NCI-H82 (cell line): Measurements from ENCODE around the gene RSPO4.
"Not testable (repeated sequence)": the region's sequence is repeated elsewhere in the genome, so short reads cannot be mapped to it uniquely, and the experiment has no call there.

Source experiments
- DNase-seq: peaks from one replicate; lab custom pipeline; 2025; lab: John Stamatoyannopoulos, UW

The RSPO4 gene

DNA sequence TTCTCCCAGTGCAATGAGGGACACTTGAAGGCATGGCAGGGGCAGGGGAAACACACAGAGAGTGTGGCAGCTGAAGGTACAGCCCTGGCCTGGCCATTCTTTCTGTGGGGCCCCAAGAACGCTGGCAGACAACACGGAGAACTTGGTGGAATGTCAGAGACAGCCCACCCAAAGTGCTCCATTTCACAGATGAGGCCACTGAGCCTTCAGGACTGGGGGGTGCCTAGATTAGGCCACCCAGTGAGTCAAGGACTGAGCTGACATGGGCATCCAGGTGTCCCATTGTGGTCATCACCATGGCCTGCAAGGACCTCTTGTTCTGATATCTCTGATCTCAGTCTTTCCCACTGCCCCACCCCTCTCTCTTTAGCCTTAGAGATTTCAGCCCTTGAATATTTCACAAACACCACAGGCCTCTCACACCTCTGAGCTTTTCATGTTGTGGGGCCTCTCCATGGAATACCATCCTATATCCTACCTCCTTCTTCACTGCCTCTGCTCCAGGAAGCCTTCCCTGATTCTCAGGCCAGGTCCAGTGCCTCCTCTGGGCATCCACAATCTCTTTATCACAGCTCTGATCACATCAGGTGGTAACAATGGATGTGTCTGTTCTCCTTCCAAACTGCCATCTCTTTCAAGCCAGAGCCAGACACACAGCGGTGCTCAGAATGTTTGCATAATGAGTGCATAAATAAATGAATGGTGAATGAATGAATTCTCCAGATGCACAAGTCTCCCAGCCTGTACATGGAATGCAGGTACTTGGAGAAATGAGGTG lies 2.0 kb upstream of the RSPO4 start:
- DNase-seq: no peak

DNA sequence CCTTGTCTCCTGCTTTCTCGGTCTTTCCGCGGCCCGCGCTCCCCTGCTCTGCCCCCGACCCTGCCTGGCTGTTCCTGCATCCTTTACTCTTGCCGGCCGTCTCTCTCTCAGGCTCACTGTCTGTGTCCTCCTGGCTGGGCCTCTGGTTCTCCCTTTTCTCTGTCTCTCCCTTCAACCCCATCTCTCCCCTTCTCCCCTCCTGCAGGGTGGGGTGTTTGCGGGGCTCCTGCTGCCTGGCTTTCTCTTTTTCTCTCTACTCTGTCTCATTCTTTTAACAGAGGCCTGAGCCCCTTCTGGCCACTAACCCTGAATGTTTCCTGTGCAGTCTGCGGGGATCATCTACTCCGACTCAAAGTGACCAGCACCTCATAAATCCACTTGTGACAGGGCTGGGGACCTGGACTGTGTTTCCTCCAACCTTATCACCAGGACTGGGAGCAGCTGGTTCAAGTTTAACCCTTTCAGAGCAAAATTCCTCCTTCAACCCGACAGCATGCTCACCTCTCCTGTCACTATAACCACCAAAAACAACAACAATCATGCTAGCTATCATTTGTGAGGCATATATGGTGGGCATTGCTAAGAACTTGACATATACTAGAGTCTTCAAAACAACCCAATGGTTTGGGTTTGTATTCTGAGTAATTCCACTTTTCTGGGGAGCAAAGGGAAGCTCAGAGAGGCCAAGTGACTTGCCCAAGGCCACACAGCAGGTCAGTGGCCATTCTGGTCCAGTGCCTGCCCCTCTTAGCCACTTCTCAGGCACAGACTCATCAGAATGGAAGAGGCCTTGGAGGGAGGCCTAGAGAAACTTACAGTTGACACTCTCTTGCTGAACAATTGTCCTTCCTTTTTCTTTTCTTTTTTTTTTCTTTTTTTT lies 811 bp upstream of the RSPO4 start:
- DNase-seq: no peak

DNA sequence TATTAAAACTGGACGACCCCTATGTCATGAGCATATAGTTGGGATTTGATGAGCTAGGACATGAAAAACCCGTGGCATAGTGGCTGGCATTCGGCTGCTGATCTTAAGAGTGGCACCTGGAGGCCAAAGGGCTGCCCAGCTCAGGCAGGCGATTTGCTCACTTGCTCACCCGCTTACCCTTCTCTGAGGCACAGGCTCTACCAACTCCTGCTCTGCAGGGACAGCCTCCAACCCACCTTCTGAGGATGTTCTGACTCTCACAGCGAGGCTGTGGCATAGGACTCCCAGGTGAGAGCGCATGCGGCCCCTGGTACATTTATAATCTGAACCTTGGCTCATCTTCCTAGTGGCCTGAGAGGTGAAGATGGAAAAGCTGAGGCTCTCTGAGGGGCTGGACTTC lies 995 bp downstream of the RSPO4 start:
- no peak for DNase-seq

DNA sequence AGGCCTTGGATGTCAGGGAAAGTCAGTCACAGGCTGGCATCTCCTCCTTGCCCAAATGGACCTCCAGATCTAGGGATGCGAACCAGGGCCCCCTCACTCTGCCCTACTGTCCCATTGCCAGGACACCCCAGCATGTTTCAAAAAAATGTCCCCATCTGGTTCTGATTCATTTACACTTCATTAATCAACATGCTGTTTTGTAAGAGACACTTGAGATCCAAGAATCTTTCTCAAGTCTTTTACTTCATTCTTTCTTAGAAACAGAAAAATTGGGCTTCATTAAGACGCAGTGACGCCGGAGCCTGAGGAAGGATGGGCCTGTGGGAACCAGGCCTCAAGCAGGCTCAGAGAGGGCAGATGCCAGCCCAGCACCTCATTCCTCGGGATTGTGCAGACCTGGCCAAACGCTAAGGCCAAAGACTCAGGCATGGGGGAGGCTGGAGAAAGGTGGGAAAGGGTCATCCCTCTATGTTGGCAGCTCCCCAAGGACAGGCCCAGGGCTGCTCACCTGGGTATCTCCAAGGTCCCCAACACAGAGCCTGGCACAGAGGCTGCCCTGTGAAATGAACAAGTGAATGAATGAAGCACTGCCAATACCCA lies 3.8 kb downstream of the RSPO4 start:
- no peak for DNase-seq

DNA sequence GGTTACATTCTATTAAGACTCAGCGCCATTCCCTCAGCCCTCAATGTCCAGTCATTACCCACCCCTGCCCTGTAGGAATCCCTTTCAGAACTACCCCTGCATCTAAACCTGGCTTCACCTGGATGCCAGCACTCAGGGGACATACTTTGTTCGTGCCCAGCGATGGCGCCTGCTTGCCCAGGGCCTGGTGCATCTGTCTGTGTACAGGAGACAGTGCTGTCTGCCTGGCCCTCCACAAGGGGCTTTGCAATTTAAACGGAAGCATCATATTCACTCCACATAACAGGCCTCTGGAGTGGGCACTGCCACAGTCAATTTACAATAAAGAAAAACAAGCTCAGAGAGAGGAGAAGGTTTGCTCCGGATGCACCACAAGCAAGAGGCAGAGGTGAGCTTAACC lies 4.6 kb downstream of the RSPO4 start:
- no peak for DNase-seq

DNA sequence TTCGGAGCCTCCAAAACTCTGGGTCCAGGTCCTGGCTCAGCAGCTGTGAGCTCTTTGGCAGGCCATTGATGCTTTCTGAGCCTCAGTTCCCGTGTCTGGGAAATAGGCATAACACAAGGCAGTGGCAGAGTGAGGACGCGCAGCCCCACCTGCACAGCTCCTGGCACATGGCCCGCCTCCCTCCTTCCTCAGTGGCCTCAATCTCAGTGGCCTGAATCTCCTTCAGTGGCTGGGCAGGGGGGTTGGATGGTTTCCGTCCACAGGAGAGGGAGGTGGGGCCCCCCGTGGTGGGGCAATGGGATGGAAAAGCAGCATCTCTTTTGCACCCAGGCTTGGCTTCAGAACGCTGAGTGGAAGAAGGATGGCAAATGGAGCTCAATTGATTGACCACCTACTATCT lies 5.1 kb downstream of the RSPO4 start:
- no peak for DNase-seq

DNA sequence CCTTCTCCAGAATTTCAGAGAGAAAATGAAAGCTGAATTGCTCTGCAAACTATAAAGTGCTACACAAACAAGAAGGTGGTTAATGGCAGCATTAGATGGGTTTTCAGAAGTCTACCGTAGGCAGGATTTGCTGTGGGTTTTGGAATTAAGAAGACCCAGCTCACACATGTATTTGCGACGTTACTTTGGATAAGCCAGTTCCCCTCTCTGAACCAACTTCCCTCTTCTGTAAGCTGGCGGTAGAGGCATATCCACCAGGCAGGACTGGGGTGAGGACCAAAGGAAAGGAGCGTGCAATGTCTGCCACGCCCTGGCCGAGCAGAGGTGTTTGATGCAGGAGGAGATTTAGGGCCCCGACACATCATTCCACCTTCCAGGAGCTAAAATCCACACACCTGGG lies 6.9 kb downstream of the RSPO4 start:
- no peak for DNase-seq

DNA sequence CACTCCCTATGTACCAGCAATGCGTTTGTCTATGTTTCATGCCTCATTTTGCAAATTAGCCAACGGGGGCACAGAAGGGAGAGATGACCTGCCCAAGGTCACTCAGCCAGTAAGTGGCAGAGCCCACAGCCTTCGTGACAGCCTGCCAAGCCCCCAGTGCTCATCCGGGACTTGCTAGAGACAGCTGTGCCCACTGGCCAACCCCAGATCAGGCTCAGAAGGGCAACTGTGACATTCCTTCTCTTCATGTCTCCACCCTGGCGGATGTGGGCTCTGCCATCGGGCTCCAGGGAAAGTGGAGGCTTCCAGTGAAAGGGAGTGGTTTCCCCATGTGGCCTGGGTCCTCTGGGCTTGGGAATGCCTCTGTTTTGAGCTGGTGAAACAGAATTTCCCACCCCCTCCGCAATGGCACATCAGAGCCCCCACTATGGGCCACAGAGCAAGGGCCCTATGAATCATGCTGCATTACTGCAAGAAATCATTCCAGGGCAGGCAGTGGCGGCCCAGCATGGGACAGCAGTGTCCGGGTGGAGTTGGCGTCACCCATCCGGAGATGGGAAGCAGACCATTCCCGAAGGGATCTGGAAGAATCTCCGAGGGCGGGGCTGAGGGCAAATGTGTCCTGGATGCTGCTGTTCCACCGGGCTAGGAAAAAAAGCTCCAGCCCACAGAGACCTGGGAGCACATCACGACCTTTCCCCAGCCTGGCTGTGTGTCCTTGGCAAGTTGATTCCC lies 9.1 kb downstream of the RSPO4 start:
- DNase-seq: no peak

DNA sequence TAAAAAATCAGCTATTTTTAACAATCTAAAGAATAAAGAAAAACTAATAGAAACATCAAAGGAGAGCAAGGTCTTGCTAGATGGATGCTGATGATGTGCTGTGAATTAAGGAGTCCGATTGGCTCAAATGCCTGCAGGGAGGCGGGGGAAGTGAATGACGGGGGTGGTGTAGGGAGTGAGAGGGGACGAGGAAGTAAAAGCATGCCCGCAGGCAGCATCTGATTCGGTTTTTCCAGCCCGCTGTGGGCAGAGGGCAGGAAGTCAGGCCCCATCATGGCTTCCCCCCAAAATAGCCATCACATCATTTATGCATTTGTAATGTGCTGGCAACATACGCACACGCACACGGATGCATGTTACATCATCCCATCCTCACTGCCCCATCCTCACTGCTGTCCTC lies 10.3 kb downstream of the RSPO4 start:
- DNase-seq: peak; percentile 9

DNA sequence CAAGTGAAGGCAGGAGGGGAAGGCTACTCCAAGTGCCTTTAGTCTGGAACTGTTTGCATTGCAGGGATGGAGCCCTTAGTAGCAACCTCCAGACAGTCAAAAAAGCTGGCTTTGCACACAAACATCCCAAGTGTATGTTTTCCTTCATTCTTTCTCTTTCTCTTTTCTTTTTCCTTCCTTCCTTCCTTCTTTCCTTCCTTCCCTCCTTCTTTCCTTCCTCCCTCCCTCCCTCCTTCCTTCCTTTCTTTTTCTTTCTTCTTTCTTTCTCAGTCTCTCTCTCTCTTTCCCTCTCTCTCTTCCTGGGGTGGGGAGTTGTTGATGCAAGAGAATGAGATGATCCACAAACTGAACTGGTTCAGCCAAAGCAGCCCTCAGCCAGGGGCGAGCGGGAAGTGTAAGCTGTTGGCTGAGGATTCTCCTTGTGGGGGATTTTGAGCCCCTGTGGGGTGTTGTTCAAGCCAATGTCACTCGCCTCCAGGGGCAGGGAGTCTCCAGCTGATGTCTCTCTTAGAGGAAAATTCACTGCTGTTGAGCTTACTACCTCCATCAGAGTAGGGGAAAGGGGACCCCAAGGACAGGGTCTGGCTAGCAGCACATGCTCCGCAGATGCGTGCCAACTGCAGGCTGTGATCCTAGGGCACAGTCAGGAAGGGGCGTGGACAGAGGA lies 11.7 kb downstream of the RSPO4 start:
- DNase-seq: no peak

DNA sequence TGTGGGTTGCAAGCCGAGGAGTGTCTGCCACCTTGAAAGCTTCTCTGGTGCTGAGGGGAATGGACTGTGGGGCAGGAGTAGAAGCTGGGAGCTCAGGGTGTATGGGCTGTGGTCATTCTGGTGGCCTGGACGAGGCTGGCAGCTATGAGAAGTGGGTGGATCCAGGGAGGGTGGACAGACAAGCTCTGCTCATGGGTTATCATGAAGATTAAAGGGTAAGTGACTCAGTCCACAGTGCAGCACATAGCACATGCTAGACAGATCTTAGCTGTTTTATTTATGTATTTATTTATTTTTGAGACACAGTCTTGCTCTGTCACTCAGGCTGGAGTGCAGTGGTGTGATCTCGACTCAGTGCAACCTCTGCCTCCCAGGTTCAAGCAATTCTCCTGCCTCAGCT lies 13.8 kb downstream of the RSPO4 start:
- DNase-seq: no peak

DNA sequence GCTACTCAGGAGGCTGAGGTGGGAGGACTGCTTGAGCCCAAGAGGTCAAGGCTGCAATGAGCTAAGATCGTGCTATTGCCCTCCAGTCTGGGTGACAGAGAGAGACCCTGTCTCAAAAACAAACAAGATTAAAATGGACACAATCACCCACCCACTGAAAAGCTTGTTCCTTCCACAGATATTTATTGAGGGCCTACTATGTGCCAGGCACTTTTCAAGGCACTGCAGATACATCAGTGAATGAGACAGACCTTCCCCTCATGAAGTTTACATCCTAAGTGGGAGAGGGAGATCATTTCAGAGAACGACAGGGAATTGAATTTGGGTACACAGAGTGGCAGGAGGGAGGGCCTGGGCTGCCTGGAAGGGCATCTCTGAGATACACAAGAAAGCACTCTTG lies 14.4 kb downstream of the RSPO4 start:
- DNase-seq: no peak

DNA sequence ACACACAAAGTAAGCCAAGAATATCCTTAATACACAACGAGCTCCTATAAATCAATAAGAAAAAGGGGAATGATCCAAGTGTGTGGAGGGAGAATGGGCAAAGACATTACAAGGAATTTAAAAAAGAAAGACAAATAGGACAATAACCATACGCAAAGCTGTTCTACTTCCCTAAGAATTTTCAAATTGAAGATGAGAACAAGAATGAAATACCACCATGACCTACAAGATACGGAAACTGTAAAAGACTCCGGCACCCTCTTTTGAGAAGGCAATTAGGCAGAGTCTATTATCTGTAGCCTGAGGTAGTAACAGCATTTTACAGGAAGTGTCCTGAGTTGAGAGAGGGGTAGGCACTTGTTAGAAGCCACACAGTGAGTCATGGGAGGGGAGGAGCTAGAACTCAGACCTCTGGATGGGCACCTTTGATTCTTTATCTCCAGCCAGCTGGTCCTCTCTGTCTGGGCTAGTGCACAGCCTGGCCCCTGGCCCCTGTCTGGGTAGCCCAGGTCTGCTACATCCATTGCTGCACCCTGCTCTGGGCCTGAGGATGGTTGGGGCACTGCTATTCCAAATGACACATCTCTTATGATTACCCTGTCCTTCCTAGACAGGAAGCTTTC lies 15.3 kb downstream of the RSPO4 start:
- DNase-seq: no peak

DNA sequence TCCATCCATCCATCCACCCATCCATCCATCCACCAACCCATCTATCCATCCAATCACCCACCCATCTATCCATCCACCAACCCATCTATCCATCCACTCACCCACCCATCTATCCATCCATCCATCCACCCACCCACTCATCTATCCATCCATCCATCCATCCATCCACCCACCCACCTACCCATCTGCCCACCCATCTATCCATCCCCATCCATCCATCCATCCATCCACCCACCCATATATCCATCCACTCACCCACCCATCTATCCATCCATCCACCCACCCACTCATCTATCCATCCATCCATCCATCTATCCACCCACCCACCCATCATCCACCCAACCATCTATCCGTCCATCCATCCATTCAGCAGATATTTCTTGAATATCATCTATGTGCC lies 17.1 kb downstream of the RSPO4 start:
- DNase-seq: not testable (repeated sequence)

DNA sequence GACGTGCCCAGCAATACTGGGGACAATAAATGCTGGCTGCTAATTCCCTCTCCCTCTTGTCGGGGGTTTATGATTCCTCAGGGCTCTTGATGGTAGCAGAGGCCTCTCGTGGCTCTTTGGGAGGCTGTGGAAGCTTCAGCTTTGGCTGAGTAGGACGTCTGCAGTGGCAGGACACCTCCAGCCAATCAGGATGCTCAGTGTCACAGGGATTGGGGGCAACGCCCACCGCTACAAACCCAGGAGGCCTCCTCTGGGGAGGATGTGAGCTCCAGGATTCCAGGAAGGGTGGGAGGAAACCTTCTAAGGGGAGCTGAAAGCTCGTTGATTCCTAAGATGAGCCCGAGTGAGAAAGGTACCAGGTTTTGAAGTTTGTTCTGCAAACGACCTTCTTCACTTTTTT lies 19.4 kb downstream of the RSPO4 start:
- DNase-seq: peak; percentile 7

DNA sequence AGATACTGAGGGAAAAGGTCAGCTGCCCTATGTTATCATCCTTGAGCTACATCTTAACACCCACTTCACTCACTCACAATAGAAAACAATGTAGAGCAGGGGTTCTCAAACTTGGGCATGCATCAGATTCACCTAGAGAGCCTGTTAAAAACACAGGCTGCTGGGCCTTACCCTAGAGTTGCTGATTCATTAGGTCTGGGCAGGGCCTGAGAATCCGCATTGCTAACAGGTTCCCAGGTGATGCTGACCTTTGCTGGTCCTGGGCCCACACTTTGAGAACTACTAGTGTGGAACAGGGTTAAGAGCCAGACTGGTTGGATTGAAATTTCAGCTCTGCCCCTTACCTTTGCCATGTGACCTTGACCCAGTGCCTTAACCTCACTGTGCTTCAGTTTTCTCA lies 25.1 kb downstream of the RSPO4 start:
- DNase-seq: no peak

DNA sequence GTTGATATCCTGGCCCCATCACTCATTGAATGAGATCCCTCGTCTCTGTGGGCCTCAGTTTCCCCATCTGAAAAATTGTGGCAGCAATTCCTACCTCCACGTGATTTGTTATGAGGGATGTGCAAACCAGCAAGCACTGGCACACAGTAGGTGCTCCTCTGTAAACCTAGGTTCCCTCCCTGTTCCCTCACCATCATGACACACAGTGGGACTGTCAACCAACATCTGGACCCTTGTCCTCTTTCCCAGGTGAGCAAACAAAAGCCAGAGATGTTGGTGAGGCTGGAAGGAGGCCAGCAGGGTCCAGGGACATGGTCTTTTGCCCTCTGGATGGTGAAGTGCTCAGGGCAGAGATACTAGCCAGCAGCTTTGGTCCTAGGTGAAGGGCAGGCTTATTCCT lies 26.1 kb downstream of the RSPO4 start:
- DNase-seq: no peak

DNA sequence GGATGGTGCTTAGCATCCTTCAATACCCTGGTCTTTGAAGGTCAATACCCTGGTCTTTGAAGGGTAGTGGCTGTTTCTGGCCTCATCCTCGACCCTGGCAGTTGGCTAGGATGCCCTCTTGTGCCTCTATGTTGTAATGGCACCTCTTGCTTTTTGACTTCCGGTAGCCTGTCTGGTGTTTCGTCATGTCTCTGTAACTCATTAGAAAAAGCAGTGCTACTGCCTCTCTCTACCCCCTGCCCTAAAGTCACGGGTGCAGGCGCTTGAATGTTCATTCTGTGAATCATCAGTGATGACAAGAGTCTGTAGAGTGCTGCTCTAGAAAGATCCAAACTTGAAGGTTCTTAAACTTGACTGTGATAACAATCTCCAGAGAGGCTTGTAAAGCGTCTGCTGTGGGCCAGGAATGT lies 28.3 kb downstream of the RSPO4 start:
- DNase-seq: peak; percentile 44

DNA sequence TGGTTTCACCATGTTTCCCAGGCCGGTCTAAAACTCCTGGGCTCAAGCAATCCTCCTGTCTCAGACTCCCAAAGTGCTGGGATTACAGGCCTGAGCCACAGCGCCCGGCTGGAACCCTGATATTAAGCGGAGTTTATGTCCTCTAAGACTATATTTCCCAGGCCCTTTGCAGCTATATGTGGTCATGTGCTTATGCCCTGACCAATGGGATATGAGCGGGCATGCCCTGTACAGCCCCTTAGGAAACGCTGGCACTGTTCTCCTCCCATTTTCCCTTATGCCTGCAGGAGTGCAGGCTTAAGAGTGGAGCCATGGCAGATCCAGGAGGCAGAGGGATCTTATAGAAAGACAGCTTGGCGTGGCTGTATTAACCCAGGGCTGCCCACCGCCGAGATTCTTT lies 29.9 kb downstream of the RSPO4 start:
- DNase-seq: peak; percentile 7

DNA sequence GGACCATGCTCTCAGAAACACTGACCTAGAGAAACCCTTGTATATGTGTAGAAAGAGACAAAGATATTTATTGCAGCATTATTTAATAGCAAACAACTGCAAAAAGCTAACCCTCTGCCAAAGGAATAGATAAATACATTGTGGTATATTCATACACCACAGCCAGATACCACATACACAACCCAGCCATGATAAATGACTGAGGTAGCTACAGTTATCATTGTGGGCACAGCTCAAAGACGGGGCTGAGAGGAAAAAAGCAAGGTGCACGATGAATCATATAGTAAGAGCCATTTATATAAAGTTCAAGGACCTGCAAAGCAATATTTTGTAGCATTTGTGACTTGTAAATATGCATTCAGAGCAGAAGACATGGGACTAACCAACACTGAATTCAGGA lies 30.8 kb downstream of the RSPO4 start:
- DNase-seq: no peak

DNA sequence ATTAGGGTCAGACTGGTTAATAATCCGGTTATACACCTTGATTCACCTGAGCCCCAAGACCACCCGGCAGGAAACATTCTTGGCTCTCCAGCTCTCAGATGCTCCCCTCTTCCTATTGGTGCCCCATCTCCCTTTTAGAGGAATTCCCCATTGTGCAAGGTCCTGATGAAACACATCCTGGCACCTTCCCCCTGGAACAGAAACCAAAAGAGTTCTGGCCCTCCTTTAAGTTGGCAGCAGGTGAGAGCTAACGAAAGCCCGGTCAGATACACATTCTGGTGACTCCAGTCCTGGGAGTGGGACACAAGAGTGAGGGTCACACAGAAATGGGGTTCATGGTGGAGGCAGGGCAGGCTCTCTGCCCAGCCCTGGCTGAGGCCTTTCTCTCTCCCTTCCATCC lies 32.2 kb downstream of the RSPO4 start:
- DNase-seq: no peak
